CD4-positive, alpha-beta T cell treated with Interleukin-15 for 1 hour (primary cell): ENCODE measurements around the gene EDAR.

Source experiments
- DNase-seq: peaks from one replicate; pipeline ENCODE4 v3.0.0-alpha.2; 2020

Gene EDAR

GRCh38 chr2:108988796-108989713, at the start of gene EDAR:
EDAR (minus strand) TSS chr2:108989220; CDS start chr2:108931014, 58,206 bp downstream.
- peak; percentile 28 for DNase-seq

DNA sequence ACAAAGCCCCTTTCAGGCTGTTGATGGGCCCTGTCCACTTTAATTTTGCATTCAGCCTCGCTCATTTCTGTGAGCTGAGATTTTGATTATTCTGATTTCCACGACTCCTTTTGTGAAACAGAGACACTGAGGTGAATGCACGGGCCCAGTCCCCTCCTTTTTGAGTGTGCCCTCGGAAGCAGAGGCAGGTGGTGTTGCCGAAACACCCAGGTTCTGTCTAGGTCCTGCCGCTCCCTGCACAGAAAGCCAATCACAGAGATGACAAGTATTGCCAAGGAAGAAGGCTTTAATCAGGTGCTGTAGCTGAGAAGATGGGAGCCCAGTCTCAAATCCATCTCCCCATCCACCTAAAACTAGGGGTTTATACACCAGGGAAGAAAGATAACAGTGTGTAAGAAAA, 44.2 kb upstream of the EDAR start:
- no peak for DNase-seq

DNA sequence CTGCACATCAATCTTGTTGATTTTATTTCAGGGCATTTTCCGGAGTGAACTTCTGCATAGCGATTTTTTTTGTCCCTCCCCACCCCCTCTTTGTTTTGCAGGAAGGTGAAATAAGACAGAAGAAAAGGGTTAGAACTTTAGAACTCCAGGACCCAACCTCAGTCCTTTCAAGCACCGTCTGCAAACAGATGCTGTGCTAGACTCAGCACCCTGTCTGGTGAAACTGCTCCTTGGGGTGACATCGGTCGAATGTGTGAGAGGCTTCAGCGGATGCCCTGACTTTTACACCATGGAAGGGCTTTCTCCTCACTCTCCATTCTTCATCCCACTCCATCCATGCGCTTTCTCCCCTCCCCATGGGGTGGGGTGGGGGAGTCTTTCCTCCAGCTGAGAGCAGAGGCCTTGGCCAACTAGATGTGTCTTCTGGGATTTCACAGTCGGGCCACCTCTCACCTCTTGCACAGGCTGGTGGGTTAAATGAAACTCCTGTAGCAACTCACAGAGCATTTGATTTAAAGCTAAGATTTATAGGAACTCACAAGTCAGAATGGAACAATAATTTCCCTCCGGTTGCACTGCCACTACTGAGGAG, 43.3 kb upstream of the EDAR start:
- DNase-seq = no peak

DNA sequence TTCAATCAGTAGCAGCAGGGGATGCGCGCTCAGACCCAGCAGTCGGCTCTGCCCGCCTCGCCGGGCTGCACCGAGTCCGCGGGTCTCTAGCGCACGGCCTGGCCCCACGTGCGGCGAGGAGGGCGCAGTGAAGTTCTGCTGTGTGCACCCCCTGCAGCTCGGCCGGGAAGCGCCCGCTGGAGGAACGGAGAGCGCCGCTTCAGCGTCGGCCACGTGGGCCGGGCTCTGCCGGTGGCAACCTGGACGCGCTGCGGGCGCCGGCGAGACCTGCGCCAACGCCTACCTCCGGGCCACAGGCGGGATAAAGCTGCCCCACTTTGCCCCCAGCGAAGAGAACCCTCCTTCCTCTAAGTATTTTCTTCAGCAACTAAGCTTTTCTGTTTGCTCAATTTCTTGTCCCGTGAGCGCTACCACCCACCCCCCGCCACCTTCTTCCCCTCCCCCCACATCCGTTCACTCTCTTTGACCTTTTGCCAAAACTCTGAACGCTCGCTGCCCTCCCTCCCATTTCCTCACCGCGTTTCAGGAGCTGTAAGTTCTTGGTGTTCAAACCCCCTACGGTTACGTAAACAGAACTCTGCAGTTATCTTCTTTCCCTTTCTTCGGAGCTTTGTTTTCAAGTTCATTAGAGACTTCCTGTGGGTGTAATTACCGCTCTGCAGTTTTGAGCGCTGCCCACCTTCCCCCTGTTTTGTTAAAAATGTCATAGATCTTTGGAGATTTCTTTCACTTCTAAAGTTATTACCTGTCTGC, 42.6 kb upstream of the EDAR start:
- DNase-seq = peak; percentile 81

DNA sequence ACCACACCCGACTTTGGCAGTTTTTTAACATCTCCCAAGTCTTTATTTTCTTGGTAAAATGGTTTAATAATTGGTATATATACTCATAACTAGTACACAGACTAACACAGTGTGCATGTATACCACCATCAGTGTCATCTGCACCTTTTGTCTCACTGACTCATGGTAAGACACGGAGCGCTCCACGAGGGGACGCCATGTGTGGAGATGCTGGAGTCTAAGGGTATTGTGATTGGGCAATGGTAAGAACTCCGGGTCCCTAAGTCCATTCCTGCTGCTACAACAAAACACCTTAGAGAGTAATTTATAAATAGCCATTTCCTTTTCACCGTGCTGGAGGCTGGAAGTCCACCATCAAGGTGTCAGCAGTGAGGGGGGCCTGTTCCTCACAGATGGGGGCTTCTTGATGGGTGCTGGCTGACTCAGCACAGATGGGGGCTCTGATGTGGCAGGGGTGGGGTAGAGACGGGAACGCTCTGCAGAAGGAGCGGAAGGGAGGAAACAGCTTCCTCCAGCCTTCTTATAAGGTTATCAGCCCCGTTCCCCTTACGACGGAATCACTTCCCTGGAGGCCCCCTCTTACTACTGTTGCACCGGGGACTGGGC, 42.0 kb upstream of the EDAR start:
- DNase-seq = no peak

GRCh38 chr2:109029490-109030201, 40.6 kb upstream of the EDAR start:
- no peak for DNase-seq

DNA sequence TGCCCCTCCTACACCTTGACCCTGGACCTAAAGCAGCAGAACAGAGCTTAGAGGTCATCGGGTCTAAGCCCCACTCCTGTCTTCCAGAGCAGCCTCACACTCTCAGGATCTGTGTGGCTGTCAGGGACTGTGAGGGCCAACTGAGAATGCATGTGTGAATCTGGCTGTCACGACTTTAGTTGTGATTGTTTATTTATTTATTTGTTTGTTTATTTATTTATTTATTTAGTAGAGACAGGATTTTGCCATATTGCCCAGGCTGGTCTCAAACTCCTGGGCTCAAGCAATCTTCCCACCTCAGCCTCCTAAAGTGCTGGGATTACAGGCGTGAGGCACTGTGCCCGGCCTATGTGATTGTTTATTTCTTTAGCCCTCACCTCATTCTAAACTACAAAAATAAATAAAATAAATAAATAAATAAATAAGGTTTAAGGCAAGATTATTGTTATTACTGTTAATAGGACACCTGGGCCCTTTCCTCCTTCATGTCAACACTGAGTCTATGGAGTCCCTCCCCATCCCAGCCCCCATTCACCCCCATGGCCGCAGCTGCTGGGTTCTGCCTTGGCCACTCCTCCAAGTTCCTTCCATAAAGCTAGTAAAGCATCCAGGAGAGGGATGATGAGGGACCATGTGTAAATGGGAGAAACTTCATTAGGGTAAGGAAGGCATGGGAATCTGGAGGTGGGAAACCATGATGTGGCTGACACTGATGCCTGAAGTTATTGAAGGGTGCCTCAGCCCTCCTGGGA, 39.9 kb upstream of the EDAR start:
- no peak for DNase-seq

DNA sequence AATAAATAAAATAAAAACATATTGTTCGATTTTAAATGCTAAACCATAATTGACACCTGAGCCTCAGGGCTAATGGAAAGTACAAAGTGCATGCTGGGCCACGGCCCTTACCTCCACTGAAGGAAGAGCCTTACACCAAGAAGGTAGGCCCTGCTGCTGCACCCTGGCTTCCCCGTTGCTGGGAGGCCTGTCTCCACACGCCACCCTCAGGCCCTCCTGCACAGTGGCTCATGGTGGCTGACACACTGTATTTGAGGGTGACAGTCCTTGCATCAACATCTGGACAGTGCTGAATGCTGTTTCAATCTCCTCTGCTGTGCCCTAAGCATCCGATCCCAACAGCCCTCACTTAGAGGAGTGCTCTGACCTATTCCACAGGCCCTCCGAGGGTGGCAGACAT, 39.3 kb upstream of the EDAR start:
- DNase-seq = no peak

DNA sequence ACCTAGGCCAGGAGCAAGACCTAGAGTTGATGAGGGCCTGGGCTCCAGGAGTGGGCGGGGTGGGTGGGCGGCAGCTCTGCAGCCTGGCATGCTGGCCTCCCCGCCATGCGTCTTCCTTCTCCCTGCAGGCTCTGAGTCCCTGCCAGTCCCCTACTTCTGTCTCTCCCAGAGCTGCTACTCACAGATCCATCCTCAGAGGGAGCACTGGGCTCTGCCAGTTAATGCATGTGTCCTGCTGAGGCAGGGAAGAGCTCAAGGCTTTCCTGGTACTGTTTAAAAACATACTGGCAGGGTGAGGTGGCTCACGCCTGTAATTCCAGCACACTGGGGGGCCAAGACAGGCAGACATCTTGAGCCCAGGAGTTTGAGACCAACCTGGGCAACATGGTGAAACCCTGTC, 38.7 kb upstream of the EDAR start:
- DNase-seq = no peak

DNA sequence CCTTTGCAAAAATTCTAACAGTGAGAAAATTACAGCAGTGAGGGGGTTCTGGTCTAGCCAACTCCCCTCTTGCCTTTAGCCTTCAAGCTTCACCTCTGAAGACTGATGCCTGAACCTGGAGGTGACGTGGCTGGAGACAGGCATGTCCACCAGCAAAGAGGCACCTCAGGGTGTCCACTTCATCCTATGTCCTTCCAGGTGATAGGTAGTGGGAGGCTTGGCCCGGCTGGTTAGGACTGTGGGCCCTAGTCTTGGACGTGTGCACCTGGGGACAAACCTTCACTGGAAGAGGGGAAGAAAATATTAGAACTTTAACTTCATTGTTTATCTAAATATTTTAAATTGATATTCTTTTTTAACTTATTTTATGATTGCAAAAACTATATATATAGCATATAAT, 35.5 kb upstream of the EDAR start:
- no peak for DNase-seq

DNA sequence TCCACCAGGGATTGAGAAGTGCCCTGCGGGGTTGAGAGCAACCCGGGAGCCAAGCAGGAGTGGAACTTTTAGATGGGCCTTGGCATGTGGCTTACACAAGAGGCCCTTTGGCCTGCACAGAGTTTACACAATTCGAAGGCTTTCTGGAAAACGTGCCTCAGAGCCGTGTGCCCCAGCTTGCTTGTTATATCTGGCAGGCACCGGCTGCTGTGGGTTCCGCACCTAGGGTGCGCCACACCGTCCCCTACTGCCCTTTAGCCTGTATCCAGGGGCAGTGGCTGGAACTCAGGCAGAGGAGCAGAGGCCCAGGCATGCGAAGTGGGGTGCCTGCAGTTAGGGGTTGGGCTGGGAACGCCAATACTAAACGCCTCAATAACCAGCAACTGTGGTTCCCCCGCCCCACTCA, 32.9 kb upstream of the EDAR start:
- DNase-seq = no peak

- DNase-seq = no peak
Measured at GRCh38 chr2:109020217-109020637, 31.2 kb upstream of the EDAR start.

GRCh38 chr2:109018452-109018851, 29.4 kb upstream of the EDAR start:
- no peak for DNase-seq

GRCh38 chr2:109017017-109017416, 28.0 kb upstream of the EDAR start:
- DNase-seq = no peak

- DNase-seq = no peak
Measured at GRCh38 chr2:109016376-109016775, 27.4 kb upstream of the EDAR start.

GRCh38 chr2:109014476-109014875, 25.5 kb upstream of the EDAR start:
- DNase-seq = no peak

DNA sequence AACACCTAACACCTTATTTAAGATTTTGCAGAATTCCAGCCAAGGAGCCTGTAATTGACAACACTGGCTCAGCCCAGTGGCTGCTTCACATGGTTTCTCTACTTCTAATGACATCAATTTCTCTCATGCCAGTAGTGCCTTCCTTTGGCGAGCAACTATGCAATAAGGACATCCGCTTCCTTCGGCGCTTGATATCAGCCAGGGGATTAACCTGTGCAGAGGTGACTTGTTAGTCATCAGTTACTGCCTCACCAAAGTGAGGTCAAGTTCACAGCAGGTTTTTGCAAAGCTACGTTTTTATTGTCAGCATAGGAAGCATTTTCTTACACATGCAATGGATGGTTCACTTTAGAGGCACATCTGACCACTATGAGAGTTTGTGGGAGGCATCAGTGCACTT, 24.0 kb upstream of the EDAR start:
- DNase-seq = no peak

DNA sequence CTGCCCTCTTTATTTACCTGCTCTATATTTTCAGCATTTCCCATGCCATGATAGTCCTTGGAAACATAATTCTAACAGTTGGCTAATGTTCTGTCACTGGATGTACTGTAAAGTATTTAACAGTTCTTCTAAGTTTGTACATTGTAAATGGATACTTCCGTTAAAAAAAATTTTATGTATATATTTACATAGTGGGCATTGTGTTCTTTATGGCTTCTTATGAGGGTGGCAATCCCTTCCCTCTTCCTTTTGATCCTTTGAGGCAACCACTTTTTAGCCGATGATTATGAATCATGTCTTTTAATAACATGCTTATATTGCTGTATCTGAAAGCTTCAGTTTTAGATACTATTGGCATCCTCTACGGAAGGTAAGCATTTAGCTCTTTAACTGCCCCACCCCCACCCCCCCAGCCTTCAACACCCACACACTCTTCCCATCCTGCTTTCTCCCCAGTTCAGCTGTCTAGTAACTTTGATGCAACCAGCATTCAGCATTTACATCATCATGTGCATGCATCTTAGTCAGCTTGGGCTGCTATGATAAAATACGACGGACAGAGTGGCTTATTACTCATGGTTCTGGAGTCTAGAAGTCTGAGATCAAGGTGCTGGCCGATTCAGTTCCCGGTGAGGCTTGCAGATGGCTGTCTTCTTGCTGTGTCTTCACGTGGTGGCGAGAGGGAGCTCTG, 21.0 kb upstream of the EDAR start:
- no peak for DNase-seq

- no peak for DNase-seq
Measured at GRCh38 chr2:109006971-109007370, 18.0 kb upstream of the EDAR start.

DNA sequence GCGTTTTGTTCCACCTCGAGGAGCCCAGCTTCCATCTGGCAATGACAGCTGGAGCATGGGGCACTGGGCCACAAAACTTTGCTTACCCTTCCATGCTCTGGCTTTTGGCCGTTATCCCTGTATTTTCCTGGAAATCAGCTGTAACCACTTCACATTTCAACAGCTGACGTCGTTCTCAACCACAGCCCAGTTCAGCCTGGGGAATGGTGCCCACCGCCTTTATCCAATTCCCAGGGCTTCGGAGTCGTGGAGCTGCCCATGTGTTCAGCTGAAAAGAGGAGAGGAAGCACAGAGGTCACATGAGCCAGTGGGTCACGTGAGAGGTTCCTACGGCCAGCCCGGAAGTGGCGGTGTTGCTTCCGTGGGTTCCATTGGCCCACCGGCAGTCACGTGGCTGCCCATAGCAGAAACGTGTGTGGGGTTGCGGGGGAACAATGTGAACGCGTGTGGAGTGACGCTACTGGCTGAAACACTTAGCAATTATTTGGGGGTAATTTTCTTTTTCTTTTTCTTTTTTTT, 16.7 kb upstream of the EDAR start:
- DNase-seq = no peak

GRCh38 chr2:109001201-109001600, 12.2 kb upstream of the EDAR start:
- DNase-seq = no peak
